ENCODE measurements around the gene TARS1.

The TARS1 gene

GRCh38 chr5:33440482-33441240 is at the start of gene TARS1:
TARS1 (plus strand) TSS chr5:33440965; CDS start chr5:33441087, 122 bp downstream.
- peak; percentile 100 for DNase-seq (ENCODE audit: low read depth)

GRCh38 chr5:33398501-33398900 is 42.3 kb upstream of the TARS1 start:
- no peak for DNase-seq (ENCODE audit: low read depth)

DNA sequence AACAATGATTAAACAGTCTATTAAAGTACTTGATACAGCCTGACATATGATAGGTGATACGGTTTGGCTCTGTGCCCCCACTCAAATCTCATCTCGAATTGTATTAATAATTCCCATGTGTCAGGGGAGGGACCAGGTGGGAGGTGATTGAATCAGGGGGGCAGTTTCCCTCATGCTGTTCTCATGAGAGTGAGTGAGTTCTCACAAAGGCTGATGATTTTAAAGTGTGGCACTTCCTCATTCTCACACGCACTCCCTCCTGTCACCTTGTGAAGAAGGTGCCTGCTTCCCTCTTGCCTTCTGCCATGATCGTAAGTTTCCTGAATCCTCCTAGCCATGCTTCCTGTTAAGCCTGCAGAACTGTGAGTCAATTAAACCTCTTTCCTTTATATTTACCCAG is 40.1 kb upstream of the TARS1 start:
- DNase-seq (ENCODE audit: low read depth) = no peak

DNA sequence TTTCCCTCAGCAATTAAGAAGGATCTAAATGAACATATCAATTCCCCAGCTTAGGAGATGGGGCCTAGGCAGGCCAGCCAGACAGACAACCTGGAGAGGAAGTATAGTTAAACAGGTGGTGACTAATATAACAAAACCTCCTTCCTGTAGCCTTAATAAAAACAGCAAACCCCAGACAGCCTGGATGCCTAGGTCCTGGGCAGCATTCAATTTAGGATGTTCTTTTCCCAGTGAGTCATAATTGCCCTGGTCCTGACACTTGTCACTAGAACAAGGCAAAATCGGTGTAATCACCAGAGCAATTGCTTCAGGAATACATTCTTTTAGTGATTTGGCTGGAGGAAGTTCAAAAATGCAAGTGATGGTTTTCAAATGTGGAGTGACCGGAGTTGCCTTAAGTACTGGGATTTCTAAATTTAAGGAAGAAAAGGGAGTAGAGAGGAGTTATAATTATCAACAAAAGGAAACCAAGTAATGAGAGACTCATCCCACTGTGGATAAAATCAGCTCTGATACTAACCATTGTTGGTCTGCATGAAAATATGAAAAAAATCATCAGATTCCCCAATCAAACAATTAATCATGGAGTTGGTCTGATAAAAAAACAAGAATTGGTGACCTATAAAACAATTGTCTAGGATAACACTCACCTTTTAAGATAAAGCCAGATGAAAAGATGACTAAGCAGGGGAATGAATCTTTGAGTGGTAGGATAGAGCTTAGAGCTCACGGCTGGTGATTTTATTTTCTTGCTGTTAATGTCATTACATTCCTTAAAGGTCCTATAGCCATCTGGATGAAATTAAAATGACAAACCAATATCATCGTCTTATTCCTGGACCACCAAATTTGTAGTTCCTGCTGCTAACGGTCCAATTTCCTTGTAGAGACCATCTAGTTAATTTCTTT is 39.0 kb upstream of the TARS1 start:
- peak; percentile 16 for DNase-seq (ENCODE audit: low read depth)

GRCh38 chr5:33403187-33403586 is 37.6 kb upstream of the TARS1 start:
- no peak for DNase-seq (ENCODE audit: low read depth)

DNA sequence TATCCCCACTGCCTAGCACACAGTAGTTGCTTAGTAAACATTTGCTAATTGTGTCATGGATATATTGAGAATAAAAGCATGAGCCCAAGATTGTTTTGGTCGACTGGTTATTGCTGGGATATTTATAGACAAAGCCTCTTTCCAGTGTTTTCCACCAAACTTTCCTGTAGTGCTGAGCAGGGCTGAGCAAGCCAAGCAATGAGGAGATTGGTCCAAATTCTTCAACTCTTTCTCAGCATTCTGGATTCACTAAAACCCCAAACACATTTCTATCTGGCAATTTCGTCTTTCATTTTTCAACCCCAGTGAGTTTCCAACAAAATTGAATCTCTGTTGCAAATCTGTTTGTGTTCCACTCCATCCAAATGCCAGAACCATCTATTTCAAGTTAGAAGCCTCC is 31.9 kb upstream of the TARS1 start:
- DNase-seq (ENCODE audit: low read depth) = peak; percentile 27

DNA sequence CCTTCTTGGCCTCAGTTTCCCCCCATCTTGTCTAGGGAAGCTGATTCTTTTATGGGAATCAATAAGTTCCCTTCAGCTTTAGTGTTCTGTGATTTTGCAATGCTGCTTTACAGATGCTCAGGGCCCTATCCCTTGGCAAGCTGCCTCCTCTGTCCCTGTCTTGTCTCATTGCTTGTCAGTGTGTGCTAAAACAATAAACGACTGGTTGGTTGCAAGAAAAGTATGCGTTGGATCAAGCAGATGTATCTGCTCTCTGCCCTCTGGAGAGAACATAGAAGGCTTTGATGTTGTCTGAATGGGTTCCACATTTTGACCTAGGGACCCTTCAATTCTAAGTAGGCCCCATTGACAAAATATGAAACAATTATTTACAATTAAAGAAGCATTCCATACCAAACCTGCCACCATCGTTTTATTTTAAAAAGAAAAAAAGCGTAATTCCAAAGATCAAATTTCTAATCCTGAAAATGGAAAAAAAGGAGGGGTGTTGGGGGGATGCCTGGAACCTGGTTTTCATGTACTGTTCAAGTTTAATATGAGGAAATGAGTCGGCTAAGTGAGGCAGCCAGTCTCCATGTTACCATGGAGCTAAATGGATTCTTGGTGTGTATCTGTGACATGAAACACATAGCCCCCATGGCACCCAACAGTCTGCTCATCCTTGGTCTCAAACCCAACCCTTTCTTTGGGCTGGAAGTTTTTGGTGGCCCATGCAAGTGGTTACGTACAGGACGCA is 31.2 kb upstream of the TARS1 start:
- no peak for DNase-seq (ENCODE audit: low read depth)

GRCh38 chr5:33410221-33410620 is 30.5 kb upstream of the TARS1 start:
- no peak for DNase-seq (ENCODE audit: low read depth)

GRCh38 chr5:33411498-33411897 is 29.3 kb upstream of the TARS1 start:
- no peak for DNase-seq (ENCODE audit: low read depth)

DNA sequence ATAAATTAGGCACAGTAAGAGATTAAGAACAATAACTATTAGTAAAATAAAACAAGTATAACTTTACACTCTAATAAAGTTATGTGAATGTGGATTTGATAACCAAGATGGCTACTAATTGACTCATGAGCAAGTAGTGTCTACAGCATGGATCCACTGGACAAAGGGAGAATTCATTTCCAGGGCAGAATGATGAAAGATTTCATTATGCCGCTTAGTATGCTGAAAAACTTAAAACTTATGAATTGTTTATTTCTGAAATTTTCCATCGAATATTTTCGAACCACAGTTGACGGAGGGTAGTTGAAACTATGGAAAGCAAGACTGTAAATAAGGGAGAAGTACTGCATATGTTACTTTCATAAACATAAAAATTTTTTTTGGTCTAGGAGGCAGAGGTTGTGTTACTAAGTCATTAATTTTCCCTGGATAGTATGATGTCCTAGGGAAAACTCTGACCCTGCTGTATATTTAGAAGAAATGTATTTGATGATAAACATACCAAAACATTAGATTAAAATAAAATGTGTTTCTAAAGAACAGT is 24.9 kb upstream of the TARS1 start:
- DNase-seq (ENCODE audit: low read depth) = no peak

- no peak for DNase-seq (ENCODE audit: low read depth)
Measured at GRCh38 chr5:33417632-33418031, 23.1 kb upstream of the TARS1 start.

GRCh38 chr5:33420946-33421345 is 19.8 kb upstream of the TARS1 start:
- no peak for DNase-seq (ENCODE audit: low read depth)

GRCh38 chr5:33422191-33422590 is 18.6 kb upstream of the TARS1 start:
- DNase-seq (ENCODE audit: low read depth) = no peak

DNA sequence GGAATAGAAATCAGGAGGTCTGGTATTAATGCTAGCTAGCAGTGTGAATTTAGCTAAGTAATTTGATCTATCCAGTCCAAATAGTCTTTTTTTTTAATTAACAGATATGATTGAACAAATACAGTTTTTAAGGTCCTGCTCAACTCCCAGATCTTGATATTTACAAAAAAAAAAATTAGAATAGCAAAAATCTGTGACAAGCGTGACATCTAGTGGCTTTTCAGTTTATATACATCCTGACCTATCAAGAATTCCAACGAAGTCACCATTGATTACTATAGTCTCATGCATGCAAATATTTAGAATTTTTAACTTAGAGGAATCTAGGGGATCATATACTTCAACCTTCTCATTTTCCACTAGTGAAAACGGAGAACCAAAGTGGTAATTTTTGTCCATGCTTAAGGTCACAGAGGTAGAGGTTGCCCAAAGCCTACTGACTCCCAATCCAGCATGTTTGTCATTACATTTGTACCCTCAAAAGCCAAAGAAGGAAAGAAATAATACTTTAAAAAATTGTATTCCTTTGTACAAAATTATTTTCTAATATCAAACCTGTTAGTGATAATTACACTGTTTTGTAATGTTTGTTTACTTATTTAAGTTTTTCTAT is 17.6 kb upstream of the TARS1 start:
- DNase-seq (ENCODE audit: low read depth) = peak; percentile 26

DNA sequence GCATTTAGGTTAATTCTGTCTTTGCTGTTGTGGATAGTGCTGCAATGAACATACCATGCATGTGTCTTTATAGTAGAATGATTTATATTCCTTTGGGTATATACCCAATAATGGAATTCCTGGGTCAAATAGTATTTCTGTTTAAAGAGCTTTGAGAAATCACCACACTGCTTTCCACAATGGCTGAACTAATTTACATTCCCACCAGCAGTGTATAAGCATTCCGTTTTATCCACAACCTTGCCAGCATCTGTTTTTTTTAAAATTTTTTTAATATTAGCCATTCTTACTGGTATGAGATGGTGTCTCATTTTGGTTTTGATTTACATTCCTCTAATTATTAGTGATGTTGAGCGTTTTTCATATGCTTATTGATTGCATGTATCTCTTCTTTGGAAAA is 15.5 kb upstream of the TARS1 start:
- DNase-seq (ENCODE audit: low read depth) = no peak

DNA sequence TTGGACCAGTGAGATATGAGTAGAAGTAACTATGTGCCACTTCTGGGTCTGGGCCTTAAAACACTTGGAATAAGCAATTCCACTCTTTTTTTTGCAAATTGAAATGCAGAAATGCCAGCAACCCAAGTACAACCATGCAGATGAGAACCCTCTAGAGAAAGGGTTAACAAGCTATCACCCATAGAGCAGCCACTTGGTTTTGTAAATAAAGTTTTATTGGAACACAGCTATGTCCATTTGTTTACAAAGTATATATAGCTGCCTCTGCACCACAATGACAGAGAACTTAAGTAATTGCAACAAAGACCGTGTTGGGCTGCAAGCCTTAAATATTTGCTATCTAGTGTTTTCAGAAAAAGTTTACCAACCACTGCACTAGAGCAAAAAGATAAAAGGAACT is 9.8 kb upstream of the TARS1 start:
- no peak for DNase-seq (ENCODE audit: low read depth)

- DNase-seq (ENCODE audit: low read depth) = no peak
Measured at GRCh38 chr5:33432656-33433055, 8.1 kb upstream of the TARS1 start.

DNA sequence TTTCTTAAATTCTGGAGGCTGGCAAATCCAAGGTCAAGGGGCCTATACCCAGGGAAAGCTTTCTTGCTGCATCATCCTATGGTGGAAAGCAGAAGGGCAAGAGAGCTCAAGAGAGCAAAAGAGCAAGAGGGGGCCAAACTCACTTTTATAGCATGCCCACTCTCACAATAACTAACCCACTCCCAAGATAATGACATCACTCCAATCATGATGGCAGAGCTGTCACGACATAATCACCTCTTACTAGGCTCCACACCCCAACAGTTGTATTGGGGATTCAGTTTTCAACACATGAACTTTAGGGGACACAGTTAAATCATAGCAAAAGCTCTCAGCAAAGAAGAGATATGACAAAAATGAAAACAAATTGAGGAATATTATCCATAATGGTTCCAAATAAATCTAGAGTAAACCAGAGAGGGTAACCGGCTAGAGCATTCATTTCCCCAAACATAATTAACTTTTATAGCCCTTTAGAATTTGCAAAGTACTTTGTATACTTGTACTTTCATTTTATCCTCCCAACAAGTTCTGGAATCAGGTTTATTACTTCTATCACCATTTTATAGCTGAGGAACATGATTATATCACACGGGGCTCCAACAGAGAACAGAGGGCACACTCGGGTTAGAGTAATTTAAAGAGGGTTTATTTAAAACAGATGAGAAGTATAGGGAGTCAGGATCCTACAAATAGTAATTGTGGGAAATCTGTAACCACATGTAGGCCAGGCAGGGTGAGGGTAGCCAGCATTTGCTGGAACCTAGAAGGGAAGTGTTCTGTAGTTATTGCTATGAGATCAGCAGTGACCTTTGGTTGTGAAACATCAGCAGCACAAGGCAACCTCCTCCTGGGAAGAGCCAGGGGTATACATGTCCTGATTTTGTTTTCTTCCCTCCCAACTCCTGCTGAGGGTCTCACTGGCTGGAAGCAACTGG is 7.2 kb upstream of the TARS1 start:
- DNase-seq (ENCODE audit: low read depth) = peak; percentile 27

DNA sequence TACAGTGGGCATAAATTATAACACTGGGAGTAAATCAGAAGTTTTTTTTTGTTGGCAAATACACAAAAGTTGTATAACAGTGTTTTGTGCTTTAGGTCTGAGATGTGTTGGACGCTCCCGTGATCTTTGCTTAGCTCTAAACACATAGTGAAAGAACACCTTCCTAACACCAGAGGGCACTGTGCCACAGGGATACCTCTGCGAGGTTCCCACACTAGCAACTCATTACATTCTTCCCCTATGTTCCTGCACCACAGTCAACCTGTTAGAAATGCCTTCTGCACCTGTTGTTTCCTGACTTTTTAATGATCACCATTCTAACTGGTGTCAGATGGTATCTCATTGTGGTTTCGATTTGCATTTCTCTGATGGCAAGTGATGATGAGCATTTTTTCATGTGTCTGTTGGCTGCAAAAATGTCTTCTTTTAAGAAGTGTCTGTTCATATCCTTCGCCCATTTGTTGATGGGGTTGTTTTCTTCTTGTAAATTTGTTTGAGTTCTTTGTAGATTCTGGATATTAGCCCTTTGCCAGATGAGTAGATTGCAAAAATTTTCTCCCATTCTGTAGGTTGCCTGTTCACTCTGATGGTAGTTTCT is 4.8 kb upstream of the TARS1 start:
- peak; percentile 63 for DNase-seq (ENCODE audit: low read depth)

- no peak for DNase-seq (ENCODE audit: low read depth)
Measured at GRCh38 chr5:33438996-33439395, 1.8 kb upstream of the TARS1 start.
